GM21619 (cell line): ENCODE measurements around the gene TXNL4A.
"Not testable (repeated sequence)": the region's sequence is repeated elsewhere in the genome, so short reads cannot be mapped to it uniquely, and the experiment has no call there.

Experiments used
- ATAC-seq: cut with Tn5 transposase; IDR thresholded peaks from one replicate; pipeline ENCODE4 v1.9.1; 2021; ENCODE audit not compliant: unreplicated experiment

The TXNL4A gene

GRCh38 chr18:79999701-80000100 is 11.3 kb upstream of the TXNL4A start:
- ATAC-seq: not testable (repeated sequence)

DNA sequence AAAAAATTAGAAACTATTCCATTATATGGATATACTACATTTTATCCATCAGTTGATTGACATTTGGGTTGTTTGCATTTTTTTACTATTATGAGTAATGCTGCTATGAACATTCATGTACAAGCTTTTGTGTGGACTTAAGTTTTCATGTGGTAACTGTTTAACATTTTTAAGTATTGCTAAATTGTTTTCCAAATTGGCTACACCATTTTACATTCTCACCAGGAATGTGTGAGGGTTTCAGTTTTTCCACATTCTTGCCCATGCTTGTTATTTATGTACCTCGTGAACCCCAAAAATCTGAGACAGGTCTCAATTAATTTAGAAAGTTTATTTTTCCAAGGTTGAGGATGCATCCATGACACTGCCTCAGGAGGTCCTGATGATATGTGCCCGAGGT is 3.1 kb upstream of the TXNL4A start:
- no peak for ATAC-seq

DNA sequence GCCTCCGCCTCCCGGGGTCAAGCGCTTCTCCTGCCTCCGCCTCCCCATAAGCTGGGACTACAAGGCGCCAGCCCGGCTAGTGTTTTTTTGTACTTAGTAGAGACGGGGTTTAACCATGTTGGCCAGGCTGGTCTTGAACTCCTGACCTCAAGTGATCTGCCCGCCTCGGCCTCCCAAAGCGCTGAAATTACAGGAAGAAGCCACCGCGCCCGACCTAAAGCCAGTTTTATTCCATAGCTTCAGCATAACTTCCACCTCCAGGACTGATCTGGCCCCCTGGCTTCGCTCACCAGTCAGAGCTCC is 783 bp upstream of the TXNL4A start:
- no peak for ATAC-seq

DNA sequence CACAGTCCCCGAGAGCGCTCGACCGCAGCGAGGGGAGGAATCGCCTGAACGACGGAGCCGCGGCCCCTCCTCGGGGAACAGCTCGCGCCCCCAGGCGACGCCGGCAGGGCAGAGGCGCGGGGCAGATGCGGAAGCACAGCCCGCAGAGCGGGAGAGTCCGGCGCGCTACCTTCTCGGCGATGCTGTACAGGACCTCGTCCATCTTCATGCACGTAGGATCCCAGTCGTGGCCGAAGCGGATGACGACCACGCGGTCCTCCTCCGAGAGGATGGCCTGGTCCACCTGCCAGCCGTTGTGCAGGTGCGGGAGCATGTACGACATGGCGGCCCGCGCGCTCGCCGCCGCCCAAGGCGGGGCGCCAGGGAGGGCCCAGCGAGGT is 302 bp downstream of the TXNL4A start:
- peak; percentile 60 for ATAC-seq

- ATAC-seq: no peak
Observed at GRCh38 chr18:79987566-79987965, 797 bp downstream of the TXNL4A start.

DNA sequence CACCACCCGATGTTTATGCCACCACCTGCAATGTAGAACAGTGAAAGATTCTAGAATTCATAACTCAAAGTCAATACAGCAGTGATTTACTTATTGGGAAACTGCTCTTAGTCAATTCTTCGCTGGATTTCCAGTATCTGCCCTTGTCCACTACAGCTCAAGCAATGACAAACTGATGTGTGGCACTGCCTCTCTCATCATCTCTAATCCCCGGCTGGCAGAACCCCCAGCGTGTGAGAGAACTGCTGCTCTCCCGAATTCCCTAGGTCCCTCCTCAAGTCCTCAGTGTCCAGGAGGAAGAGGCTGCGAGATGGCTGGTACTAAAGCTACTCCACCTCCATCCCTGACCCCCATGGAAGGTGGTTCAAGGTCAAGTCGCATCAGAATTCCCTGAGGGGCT is 1.6 kb downstream of the TXNL4A start:
- no peak for ATAC-seq

DNA sequence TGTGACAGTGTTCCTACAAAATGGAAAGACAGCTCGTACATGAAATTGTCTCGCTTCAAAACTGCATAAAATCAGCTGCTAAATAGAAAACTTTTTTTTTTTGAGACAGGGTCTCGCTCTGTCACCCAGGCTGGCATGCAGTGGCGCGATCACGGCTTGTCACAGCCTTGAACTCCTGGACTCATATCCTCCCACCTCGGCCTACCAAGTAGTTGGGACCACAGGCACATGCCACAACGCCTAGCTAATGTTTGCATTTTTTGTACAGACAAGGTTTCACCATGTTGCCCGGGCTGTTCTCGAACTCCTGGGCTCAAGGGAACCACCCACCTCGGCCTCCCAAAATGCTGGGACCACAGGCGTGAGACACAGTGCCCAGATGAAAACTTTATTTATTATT is 3.2 kb downstream of the TXNL4A start:
- no peak for ATAC-seq

- ATAC-seq: no peak
Observed at GRCh38 chr18:79983793-79984192, 4.6 kb downstream of the TXNL4A start.

DNA sequence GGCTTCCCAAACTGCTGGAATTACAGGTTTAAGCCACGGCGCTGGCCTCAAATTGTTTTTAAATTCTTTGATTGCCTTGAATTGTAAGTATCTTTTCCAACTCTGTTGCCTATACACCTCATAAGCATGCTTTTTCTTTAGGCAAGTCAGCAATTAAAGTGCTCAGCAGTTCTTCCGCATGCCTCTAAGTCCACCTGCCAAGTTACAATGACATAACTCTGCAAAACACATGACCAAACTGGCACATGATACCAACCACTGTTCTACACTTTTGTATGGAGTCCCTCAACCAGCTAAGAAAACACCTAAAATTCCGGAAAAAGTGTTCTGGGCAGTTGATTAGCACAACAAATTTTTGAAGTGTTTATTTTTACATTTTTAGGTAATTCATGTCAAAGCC is 5.1 kb downstream of the TXNL4A start:
- no peak for ATAC-seq

- ATAC-seq: no peak
Observed at GRCh38 chr18:79982736-79983135, 5.6 kb downstream of the TXNL4A start.

DNA sequence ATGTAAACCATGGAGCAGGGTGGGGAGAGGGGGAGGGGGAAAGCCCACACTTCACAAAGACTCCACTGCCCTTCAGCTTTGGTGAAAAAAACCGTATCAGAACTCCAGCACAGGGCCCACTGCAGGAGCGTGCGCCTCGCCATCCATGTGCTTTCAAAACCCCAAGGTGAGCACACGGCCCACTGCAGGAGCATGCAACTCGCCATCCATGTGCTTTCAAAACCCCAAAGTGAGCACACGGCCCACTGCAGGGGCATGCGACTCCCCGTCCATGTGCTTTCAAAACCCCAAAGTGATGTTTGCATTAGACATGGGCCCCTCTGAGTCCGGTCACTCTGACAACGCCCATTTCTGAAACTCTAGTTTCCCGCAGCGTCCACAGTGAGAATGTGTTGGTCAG is 7.8 kb downstream of the TXNL4A start:
- ATAC-seq: no peak

GRCh38 chr18:79979843-79980242 is 8.5 kb downstream of the TXNL4A start:
- no peak for ATAC-seq

GRCh38 chr18:79975985-79976680 is 12.2 kb downstream of the TXNL4A start:
- ATAC-seq: no peak

- ATAC-seq: no peak
Observed at GRCh38 chr18:79975043-79975442, 13.3 kb downstream of the TXNL4A start.

DNA sequence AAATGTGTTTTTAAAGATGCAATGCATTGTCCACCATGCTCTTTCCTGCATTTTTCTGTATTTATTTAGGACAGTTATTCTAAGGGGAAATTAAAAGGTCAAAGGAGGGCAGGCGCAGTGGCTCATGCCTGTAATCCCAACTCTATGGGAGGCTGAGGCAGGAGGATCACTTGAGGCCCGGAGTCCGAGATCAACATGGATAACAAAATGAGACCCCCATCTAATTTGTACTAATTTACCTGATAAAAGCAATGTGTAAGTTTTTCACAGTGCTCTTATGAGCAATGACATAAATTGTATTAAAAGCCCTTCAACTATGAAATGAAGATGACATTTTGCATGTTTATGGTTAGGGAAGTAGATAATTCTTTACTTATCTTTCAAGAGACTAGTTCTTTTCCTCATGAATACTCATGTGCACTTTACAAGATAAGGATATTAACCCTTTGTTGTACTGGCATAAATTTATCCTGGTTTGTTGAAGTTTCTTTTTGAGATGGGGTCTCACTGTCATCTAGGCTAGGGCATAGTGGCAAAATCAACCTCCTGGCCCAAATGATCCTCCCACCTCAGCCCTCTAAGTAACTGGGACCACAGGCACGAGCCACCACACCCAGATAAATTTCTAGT is 14.2 kb downstream of the TXNL4A start:
- no peak for ATAC-seq

DNA sequence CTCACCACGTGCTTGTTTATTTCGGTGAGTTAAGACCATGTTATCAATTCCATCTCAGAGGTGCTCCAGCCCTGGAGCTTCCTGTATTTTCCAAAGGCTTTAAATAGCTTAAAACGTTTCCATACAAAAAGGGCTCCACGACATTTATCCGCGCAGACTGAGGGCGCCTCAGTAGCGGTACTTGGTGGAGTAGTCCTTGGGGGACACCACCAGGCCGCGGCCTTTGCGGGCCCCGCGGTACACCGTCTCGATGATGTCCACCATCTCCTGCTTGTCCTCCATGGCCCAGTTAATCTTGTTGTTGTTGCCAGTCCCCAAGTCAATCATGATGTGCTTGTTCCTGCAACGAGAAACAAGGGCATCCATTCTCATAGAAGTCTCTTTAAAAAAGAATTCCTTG is 14.8 kb downstream of the TXNL4A start:
- no peak for ATAC-seq

- no peak for ATAC-seq
Observed at GRCh38 chr18:79972720-79973119, 15.6 kb downstream of the TXNL4A start.

GRCh38 chr18:79971986-79972385 is 16.4 kb downstream of the TXNL4A start:
- no peak for ATAC-seq

GRCh38 chr18:79971211-79971952 is 17.0 kb downstream of the TXNL4A start:
- no peak for ATAC-seq

GRCh38 chr18:79970419-79971133 is 17.8 kb downstream of the TXNL4A start:
- ATAC-seq: no peak

- ATAC-seq: no peak
Observed at GRCh38 chr18:79965119-79965902, 23.1 kb downstream of the TXNL4A start.
